K562 (cell line): Measurements from ENCODE around the gene CERS1.

Source experiments
- CTCF ChIP-seq, 3 experiments: IDR thresholded peaks in 2 of 3; conservative IDR thresholded peaks in 1 of 3; 2 replicates each; pipeline ENCODE4 v1.5.1; 2011 to 2012; ENCODE audit warnings: low read length in 3 of 3, mild to moderate bottlenecking in 3 of 3, control low read depth in 2 of 3, improper control_type of control experiment in 1 of 3, inconsistent platforms in 1 of 3, low read depth in 1 of 3, mixed read lengths in 1 of 3, moderate library complexity in 1 of 3; ENCODE audit not compliant: insufficient read depth in 2 of 3
- DPF2 ChIP-seq: fragments of 450-650 bp; IDR thresholded peaks from 2 replicates; pipeline ENCODE4 v1.6.1; 2016
- ELK1 ChIP-seq: sonication (generic); formaldehyde crosslinking; IDR thresholded peaks from 2 replicates; pipeline ENCODE4 v1.8.1; 2022; ENCODE audit warnings: missing genetic modification reagents

- TF ChIP-seq CTCF (IDR thresholded peaks at IDR 0.05 in 2 of 3, conservative IDR thresholded peaks at IDR 0.05 in 1 of 3; ENCODE audit: insufficient read depth in 2 of 3, low read depth in 1 of 3, low read length in 3 of 3) (no peak), DPF2 (no peak), ELK1 (no peak)
Observed at GRCh38 chr19:18905513-18906236, 9.7 kb upstream of the CERS1 start.
